Stimulated activated CD4-positive, alpha-beta T cell treated with anti-CD3 and anti-CD28 coated beads, Interleukin-12 subunit alpha, Interleukin-12 subunit beta, amount 100 ng/mL, for 48 hours (primary cell): ENCODE measurements around the gene SEZ6L2.
"Not testable (repeated sequence)": the region's sequence is repeated elsewhere in the genome, so short reads cannot be mapped to it uniquely, and the experiment has no call there.

Source experiments
- DNase-seq, 3 donors: peaks; one replicate each; pipeline ENCODE4 v3.0.0-alpha.2; 2020; ENCODE audit warnings: low read depth in 2 of 3, low spot score in 1 of 3

Gene SEZ6L2

DNA sequence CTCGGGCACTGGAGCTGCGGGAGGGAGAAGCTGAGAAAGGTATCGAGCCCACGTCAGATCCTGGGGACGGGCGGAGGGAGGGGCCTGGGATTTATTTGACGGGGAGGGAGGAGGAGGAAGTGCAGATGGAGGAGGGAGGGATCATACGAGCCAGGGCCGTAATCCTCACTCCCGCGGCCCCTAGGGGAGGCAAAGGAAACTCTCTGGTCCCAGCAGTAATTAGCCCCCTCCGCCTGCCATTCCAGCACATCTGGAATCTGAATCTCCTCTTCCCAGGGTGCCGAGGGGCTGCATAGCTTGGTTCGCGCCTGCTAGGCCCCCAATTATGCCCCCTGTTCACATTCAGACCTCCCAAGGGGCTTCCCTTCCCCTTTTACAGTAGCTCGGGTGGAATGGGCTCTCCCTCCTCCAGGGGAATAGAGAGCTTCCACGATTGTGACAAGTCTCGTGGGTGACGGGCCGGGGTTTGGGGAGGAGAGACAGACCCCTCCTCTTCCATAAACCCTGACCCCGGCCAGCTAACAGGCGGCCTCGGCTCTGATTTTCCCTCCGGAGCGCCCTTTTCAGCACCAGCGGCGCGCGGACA is at the start of gene SEZ6L2:
Gene SEZ6L2, minus strand, starts transcription at position 35 of the 586 bp plus-strand sequence. CDS start 531 bp downstream, outside the sequence.
- DNase-seq: peak; percentile 25 to 64 (median 49)

DNA sequence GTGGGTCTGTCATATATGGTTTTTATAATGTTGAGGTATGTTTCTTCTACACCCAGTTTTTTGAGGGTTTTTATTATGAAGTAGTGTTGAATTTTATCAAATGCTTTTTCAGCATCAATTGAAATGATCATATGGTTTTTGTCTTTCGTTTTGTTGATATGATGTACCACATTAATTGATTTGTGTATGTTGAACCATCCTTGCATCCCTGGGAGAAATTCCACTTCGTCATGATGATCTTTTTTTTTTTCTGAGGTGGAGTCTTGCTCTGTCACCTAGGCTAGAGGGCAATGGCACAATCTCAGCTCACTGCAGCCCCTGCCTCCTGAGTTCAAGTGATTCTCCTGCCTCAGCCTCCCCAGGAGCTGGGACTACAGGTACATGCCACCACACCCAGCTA is 48.5 kb upstream of the SEZ6L2 start:
- DNase-seq: no peak

DNA sequence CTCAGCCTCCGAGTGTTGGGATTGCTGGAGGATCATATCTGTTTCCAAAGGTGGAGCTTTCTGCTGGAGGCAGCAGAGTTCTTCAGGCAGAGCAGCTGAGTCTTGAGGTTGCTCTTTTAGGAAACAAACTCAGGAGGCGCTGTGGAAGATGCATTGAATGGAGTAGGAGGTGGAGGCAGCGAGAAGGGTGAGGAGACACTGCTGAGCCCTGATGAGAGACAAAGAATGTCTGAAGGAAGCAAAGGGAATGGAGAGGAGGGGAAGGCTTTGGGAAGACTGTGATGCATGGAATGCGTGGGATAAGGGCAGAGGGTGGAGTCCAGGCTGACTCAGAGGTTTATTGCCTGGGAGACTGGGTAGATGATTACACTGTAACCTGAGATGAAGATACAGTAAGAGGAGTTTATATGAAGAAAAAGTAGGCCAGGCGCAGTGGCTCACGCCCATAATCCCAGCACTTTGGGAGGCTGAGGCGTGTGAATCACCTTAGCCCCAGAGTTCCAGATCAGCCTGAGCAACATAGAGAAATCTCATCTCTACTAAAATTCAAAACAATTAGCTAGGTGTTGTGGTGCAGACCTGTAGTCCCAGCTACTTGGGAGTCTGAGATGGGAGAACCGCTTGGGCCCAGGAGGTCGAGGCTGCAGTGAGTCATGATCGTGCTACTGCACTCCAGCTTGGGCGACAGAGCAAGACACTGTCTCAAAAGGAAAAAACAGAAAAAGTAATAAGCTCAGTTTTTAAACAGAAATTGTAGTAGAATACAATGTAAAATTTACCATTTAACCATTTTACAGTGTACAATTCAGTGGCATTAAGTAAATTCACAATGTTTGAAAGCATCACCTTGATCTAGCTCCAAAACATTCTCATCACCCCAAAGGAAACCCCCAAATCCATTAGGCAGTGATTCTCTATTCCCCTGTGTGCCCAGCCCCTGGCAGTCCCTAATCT is 44.8 kb upstream of the SEZ6L2 start:
- DNase-seq: no peak

DNA sequence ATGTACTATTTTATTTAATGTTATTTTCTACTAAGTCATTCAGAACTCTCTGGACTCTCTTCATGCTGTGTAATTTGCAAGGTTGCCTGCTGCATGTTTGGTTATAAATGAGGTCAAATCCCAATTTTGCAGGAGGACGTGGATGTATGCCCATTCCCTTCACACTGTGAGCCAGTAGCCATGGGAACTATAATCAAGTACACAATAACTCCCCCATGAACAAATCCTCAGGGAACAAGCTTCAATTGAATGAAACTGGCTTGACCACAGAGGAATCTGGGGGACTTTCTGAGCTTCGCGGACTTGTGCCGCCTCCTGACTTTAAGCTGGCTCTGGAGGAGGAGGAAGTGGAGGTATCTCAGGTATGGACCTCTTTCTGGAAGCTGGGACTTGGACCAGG is 41.3 kb upstream of the SEZ6L2 start:
- DNase-seq: no peak

DNA sequence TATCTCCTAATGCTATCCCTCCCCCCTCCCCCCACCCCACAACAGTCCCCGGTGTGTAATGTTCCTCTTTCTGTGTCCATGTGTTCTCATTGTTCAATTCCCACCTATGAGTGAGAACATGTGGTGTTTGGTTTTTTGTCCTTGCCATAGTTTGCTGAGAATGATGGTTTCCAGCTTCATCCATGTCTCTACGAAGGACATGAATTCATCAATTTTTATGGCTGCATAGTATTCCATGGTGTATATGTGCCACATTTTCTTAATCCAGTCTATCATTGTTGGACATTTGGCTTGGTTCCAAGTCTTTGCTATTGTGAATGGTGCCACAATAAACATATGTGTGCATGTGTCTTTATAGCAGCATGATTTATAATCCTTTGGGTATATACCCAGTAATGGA is 32.4 kb upstream of the SEZ6L2 start:
- DNase-seq: not testable (repeated sequence)

DNA sequence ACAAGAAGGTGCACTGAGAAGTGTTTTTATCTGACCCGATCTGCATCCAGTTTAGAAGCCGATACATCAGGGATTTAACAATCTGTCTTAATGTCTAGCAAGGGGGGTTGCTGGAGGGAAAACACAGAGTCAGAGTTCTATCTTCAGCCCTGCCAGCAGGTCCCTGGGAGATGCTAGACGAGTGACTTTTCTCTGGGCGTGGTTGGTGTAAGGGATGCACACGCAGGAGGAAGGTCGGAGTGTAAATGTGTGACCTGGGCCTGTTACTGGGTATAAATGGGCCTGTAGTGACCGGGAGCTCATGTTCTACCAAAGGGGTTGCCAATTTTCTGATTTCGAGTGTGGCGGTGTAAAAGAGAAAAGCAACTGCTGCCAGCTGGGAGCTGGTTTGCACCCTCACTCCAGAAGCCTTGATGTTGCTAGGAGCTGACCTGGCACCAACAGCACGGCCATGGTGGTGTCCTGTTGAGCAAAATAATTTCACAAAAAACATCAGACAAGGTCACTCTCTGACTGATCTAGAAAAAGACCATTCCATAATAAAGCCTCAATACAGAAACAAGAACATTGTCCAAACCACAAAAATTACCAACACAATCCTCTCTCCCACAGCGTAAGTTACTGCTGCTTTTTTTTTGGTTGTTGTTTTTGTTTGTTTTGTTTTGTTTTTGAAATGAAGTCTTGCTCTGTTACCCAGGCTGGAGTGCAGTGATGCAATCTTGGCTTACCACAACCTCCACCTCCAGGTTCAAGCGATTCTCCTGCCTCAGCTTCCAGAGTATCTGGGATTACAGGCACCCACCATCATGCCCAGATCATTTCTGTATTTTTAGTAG is 27.9 kb upstream of the SEZ6L2 start:
- DNase-seq: no peak

DNA sequence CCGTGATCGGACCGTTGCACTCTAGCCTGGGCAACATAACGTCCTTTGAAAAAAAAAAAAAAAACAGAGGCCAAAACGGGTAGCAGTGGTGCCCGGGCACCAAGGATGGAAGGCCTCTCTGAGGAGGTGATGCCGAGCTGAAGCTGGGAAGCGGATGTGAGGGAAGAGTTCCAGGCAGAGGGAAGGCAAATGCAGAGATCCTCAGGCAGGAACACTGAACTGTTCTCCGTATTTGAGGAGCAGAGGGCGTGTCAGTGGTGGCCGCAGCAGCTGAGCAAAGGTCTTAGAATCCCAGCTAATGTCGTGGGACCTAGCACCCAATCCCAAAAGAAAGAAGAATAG is 27.3 kb upstream of the SEZ6L2 start:
- DNase-seq: no peak

DNA sequence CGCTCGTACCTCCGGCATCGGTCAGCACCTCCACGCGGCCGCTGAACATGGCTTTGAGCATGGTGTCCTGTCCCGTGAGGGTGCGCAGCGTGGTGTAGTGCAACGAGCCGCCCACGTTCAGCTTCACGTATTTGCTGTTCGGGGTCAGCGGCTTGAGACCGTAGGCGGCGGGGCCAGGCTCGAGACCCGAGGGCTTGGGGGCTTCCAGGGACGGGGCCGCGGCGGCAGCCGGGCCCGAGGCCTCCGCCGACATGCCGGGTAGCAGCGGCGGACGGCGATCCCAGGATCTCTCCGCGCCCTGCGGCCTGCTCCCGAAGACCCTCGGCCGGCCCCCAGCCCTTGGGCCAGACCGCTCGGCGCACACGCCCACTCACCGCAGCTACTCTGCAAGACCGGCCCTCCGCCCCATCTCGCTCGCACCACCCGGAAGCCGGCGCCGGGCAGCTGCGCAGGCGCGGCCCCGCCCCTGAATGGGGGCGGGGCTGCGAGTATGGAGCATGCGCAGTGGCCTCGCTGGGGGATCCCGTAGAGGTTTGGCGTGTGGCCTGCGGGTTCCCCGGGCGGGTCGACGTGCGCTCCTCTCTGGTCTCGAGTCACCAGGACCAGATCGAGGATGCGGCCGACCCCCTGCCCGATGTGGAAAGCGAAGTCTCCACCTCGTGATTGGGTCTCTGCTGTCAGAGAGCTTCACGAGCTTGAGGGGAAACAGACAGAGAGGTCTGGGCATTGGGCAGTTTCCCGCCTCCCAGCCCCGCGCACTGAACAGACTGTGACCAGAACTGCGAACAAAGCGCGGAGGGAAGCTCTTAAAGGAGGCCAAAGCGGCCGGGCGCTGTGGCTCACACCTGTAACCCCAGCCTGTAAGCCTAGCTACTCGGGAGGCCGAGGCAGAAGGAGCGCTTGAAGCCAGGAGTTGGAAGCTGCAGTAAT is 26.7 kb upstream of the SEZ6L2 start, which contains the start of gene KCTD13:
Gene KCTD13, minus strand, starts transcription at position 446 of the 930 bp plus-strand sequence. Its CDS starts 193 bp downstream, at position 253.
- DNase-seq: peak; percentile 79 to 85 (median 80)

DNA sequence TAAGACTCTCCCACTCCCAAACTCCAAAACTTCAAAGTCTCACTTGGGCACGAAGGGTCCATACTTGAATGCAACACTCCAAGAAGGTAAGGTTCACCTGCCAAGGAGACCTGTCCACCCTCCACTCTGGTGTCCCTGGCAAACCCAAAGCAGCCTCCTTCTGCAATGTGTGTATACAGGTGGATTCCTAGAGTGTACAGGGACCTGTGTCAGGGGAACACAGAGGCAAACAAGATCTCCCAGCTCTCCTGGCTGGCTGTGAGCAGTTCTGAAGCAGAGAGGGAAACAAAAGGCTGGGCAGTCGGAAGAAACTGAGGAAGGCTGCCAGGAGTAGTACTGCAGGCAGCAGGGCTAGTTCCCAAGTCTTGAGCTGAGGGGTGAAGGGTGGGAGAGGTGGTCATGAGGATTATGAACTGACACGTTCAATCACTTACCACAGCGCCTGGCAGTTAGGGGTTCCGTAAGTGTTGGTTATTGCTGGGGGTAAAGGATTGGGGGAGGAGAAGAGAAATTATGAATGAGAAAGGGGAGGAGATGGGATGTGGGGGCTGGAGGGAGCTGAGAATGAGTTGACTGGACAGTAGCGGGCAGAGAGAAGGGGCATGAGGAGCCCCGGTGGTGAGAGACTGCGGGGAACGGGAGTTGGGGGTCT is 25.9 kb upstream of the SEZ6L2 start:
- DNase-seq: no peak

DNA sequence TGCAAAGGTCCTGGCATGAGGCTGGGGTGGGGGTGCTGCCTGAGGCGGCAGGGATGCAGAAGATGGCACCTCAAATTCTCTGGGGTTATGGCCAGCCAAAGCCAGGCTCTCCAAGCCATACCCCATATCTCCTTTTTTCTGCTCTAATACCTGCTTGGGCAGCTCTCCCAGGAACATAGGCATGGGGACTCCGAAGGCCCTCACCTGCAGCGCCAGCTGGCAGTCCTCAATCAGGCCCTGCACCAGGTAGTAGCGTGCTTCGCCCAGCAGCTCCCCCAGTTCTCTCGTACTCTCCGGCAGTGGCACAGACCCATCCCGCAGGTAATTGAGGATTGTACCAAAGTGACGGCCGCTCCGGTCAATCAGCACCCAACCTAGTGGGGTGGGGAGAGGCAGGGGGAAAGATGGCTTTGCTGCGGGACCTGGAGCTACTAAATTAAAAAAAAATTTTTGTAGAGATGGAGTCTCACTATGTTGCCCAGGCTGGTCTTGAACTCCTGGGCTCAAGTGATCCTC is 23.7 kb upstream of the SEZ6L2 start:
- DNase-seq: no peak

DNA sequence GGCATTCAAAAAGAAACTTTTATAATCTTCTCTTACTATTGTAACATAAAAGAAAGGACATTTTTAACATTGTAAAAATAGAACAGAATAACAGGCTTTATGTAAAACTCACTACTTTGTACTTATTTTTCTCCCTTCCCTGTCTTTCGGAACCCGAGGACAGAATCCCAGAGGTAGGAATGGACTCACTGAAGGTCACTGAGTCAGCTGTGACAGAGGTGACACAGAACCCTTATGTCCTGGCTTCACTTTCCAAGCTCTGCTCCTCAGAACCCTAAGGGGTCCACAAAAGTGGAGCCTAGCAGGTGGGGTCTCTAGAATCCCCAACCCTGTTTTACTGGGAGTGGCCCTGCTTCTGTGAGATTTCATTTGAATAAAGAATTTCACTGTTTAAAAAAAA is 23.0 kb upstream of the SEZ6L2 start:
- DNase-seq: no peak

DNA sequence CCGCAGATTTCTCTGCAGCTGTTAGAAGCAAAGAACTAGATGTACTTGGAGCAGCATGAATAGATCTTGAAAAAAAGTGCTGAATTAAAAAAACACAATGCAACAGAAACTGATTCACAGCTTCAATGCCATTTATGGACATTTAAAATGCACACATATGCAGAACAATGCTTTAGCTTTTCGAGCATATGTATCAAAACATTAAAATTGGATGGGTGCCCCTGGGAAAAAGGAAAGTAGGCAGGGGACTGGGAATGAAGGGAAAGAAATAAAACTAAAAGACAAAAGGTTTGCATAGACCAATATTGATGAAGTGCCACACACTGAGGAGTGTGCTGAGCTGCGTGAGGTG is 21.7 kb upstream of the SEZ6L2 start:
- DNase-seq: no peak

DNA sequence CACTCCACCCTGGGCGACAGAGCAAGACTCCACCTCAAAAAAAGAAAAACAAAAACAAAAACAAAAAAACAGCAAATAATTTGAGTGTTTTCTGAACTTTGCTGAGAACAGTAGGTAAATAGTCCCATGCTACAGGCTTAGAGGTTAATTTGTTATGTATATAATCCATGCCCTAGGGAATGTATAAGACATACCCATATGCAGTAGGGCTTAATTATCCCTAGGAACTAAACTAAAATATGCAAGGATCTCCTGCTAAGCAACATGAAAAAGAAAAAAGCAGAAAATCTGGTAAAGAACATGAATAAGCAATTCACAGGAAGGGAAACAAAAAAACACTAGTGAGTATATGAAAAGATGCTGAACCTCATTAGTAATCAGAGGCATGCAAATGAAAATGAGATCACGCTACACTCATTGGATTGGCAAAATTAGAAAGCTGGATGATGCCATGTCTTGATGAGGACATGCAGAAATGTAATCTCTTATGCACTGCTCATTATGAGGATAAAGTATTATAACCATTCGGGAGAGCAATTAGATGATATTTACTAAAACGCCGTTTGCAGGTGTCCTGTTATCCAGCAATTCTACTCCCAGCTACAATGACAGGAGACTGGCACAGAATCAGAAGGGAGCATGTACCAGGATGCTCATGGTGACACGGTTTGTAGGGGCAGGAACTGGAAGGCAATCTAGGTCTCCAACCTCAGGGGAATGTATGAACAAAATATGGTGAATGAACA is 21.1 kb upstream of the SEZ6L2 start:
- no peak for DNase-seq

DNA sequence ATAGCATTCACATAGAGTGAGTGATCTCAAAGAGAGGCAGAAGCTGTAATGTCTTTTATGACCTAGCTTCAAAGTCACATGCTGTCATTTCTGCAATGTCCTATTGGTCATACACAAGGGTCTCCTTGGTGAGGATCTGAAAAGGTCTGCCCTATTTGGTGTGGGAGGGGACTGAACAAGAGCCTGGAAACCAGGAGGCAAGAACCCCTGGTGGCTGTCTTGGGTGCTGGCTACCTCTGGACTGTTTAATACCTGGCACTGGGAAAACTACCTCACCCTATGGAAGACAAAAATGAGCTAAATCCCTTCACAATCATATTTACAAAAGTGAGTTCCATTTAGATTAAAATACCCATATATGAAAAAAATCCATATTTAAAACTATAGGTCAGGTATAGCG is 17.6 kb upstream of the SEZ6L2 start:
- DNase-seq: no peak

DNA sequence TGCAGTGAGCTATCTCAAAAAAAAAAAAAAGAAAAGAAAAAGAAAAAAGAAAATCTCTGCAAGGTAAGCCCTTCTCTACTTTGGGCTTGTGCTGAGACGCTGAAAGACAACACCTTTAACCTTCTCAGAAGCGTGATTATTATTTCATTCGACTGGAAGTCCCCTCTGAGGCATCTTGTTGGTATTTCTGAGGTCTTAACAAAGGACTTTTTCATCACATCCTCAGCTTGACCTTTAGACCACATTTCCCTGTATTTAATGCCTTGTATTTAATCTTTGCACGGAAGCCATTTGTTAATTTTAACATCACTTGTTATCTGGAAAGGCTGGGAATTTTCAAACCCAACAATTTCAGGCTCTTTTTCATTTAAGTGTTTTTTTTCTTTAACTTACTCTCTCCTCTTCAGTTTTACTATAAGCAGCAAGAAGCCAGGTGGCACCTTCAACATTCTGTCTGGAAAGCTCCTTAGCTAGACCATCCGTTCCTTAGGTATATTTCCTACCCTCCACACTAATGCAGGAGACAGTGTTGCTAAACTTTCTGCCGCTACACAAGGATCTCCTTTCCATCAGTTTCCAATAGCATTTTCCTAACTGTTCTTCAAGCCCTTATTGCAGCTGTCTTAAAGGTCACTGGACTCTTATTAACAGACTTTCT is 16.4 kb upstream of the SEZ6L2 start:
- no peak for DNase-seq

DNA sequence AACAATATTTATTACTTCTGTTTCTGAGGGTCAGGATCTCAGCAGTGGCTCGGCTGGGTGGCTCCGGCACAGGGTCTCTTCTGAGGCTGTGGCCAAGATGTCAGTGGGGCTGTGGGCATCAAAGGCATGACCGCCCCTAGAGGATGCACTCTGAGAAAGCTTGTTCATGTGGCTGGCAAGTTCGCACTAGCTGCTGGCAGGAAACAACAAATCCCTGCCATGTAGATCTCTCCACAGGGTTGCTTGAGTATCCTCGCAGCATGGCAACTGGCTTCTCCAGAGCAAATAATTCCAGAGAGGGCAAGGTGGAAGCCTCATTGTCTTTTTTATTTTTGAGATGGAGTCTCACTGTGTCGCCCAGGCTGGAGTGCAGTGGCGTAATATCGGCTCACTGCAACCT is 14.2 kb upstream of the SEZ6L2 start:
- no peak for DNase-seq

DNA sequence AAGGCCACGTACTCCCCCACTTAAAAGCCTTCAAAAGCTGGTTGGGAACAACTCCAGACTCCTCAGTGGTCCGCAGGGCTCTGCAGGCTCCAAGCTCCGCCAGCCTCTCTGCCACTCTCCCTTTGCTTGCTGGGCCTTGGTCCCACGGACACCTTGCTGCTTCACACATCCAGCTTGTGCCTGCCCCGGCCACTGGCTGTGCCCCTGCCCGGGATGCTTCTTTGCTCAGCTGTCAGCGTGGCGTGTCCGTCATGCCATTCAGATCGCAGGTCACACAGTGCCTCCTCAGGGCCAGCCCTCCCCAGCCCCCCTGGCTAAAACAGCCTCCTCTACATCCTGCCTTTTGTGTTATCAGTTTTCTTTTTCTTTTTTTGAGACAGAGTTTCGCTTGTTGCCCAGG is 12.7 kb upstream of the SEZ6L2 start:
- no peak for DNase-seq

DNA sequence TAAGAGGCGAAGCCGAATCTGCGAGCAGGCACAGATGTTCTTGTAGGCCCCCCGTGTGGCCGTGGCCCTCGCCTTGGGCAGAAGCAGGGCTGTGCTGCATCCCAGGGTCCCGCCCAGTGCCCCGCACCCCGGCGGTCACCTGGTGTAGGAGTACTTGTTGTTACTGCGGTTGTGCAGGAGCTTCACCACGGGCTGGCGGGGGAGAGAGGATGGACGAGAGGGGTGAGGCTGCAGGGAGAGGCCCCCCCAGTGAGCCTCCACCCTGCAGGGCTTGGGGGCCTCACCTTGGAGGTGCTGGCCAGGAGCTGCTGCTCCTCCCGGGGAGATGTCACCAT is 12.3 kb upstream of the SEZ6L2 start:
- no peak for DNase-seq
